ENCODE measurements around the gene PER3. TPM values are rescaled to one million over a fixed set of nuclear protein-coding genes. Genes with fewer than 3 reads are reported as not detected.

Gene PER3
- total RNA-seq, 3 donors from 2014 or later = 3.8 to 5.4 (median 4.3) TPM

- Mint-ChIP-seq H3K27me3 (ENCODE audit: low read depth) (peaks cover 8% of the 10 kb centered on the region), H3K9me3 (peaks cover 4% of the 10 kb centered on the region), H3K4me1 (ENCODE audit: low read depth) (peaks cover 3% of the 10 kb centered on the region), H3K36me3 (ENCODE audit: insufficient read depth) (peaks cover 12% of the 10 kb centered on the region), H3K4me3 (no peak overlapping the region)
- DNase-seq (no peak), ATAC-seq (no peak)
Measured at GRCh38 chr1:7888248-7889081, 104.4 kb downstream of the PER3 start.

- peaks cover 4% of the 10 kb centered on the region for H3K9me3 Mint-ChIP-seq
- peaks cover 12% of the 10 kb centered on the region for H3K36me3 Mint-ChIP-seq (ENCODE audit: insufficient read depth)
- H3K4me1 Mint-ChIP-seq (ENCODE audit: low read depth) = peaks cover 2% of the 10 kb centered on the region
- peaks cover 8% of the 10 kb centered on the region for H3K27me3 Mint-ChIP-seq (ENCODE audit: low read depth)
- no peak overlapping the region for H3K4me3 Mint-ChIP-seq
- ATAC-seq (no peak), DNase-seq (no peak)
Measured at GRCh38 chr1:7890853-7891252, 106.8 kb downstream of the PER3 start.

GRCh38 chr1:7891804-7892203 is 107.7 kb downstream of the PER3 start:
- DNase-seq (no peak), ATAC-seq (no peak)
- peaks cover 4% of the 10 kb centered on the region for H3K9me3 Mint-ChIP-seq
- H3K36me3 Mint-ChIP-seq (ENCODE audit: insufficient read depth) = peaks cover 12% of the 10 kb centered on the region
- H3K4me1 Mint-ChIP-seq (ENCODE audit: low read depth) = peaks cover 2% of the 10 kb centered on the region
- peaks cover 8% of the 10 kb centered on the region for H3K27me3 Mint-ChIP-seq (ENCODE audit: low read depth)
- H3K4me3 Mint-ChIP-seq = no peak overlapping the region

GRCh38 chr1:7893529-7894180 is 109.6 kb downstream of the PER3 start:
- no peak for DNase-seq
- Mint-ChIP-seq H3K36me3 (ENCODE audit: insufficient read depth) (peaks cover 7% of the 10 kb centered on the region), H3K9me3 (peaks cover 4% of the 10 kb centered on the region), H3K4me3 (no peak overlapping the region), H3K4me1 (ENCODE audit: low read depth) (peaks cover 4% of the 10 kb centered on the region), H3K27me3 (ENCODE audit: low read depth) (peaks cover 4% of the 10 kb centered on the region)
- no peak for ATAC-seq

Other genes with a start within 250 kb of the PER3 start
- gene VAMP3, start 13.0 kb upstream of the PER3 start, total RNA-seq = 10 to 100 TPM; 17.6 to 21.7 (median 20.2) TPM
- 1 to 10 TPM in 1 of 3 donors, not detected in 2; 1.4 TPM for gene UTS2, start 68.8 kb downstream of the PER3 start, total RNA-seq
- 100 to 1,000 TPM; 103 to 119 (median 113) TPM for gene TNFRSF9, start 156.5 kb downstream of the PER3 start, total RNA-seq
- 100 to 1,000 TPM; 401 to 466 (median 411) TPM for gene PARK7, start 177.4 kb downstream of the PER3 start, total RNA-seq
- 1 to 10 TPM; 2.9 to 4.6 (median 3.3) TPM for gene ERRFI1, start 242.0 kb downstream of the PER3 start, total RNA-seq